ENCODE results near the gene SLC38A3. TPM values are rescaled to one million over a fixed set of nuclear protein-coding genes. Genes with fewer than 3 reads are reported as not detected.

SLC38A3 gene
- total and polyA plus RNA-seq, 9 of the 15 experiments (the other 6 are each of a cell fraction or from before 2014, with no cell fraction given) = 0.09 to 0.38 (median 0.16) TPM; not detected in 6

DNA sequence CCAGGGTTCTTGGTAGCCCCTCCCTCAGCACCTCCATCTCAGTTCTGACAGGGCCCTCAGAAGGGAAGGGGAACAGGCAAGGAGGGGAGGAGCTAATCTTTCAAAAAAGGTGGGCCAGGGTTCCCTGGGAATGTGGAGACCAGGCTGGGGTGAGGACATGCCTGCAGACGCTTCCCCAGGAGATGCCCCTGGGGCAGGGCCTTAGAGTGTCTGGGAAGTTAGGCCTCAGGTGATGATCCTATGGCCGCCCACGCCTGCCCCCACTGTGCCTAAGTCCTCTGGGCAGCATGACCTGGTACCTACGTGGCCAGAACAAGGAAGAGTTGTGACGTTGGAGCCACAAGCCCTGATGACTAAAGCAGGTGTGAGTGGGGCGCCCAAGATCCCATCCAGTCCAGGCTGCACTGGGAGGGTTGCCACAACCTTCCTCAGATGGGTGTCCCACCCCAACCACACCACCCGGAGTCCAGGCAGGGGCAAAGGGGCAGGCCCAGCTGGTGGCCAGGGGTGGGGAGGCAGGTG is 60.0 kb downstream of the SLC38A3 start:
- Histone ChIP-seq H3K9me3 (replicated peaks; ENCODE audit: control insufficient read depth, insufficient read depth, low read depth, low read length) (no peaks in the 10 kb centered on the region), H3K36me3 (ENCODE audit: control insufficient read depth, insufficient read depth, low read length) (no peaks in the 10 kb centered on the region), H2AFZ (ENCODE audit: low read depth, low read length) (no peak overlapping the region), H3K27ac (ENCODE audit: extremely low read depth, low read depth, low read length) (no peak overlapping the region; the same call in 2 of the 3 replicates), H3K4me1 (replicated peaks in 1 of 2; ENCODE audit: control insufficient read depth in 2 of 2, insufficient read depth in 2 of 2, low read length in 2 of 2) (peaks cover 6 to 50% of the 10 kb centered on the region in 2 experiments; a peak in 4 of 5 replicates), H3K9ac (ENCODE audit: insufficient read depth in 1 of 2, low read depth in 2 of 2, low read length in 2 of 2) (peak overlapping the region in 1 of 2 experiments; percentile 52; a peak in 2 of 4 replicates), H3K27me3 (ENCODE audit: control insufficient read depth in 2 of 2, insufficient read depth in 2 of 2, low read length in 2 of 2) (no peaks in the 10 kb centered on the region), H3K9me1 (ENCODE audit: control insufficient read depth, insufficient read depth, low read length) (no peaks in the 10 kb centered on the region), H3K4me3 (no peak overlapping the region), H3K4me2 (ENCODE audit: insufficient read depth, low read length) (no peak overlapping the region), H4K20me1 (replicated peaks; ENCODE audit: control insufficient read depth, insufficient read depth, low read length) (no peaks in the 10 kb centered on the region), H3K79me2 (ENCODE audit: control insufficient read depth, insufficient read depth, low read length) (peaks cover 3% of the 10 kb centered on the region; the same call in 1 of the 3 replicates)
- ATAC-seq = no peak
- DNase-seq (ENCODE audit: extremely low read depth in 1 of 4, low spot score in 3 of 4) = no peak
- BruUV-seq (replicated peaks) = no TSS peak
- TF ChIP-seq ARNT (IDR thresholded peaks at IDR 0.05) (no peak), HMGN3 (IDR thresholded peaks at IDR 0.05; ENCODE audit: borderline replicate concordance, extremely low read depth, insufficient read length, low read depth, low read length) (no peak), EGR1 (conservative IDR thresholded peaks at IDR 0.05) (no peak), ZNF707 (CRISPR knock-in tag; conservative IDR thresholded peaks at IDR 0.05) (no peak), LEF1 (IDR thresholded peaks at IDR 0.05) (no peak), CBX1 (IDR thresholded peaks at IDR 0.05; ENCODE audit: low read depth) (no peak), ZBTB7A (IDR thresholded peaks at IDR 0.05; ENCODE audit: borderline replicate concordance, control insufficient read depth, low read depth, low read length) (no peak), SMARCB1 (IDR thresholded peaks at IDR 0.05; ENCODE audit: insufficient read length, low read depth) (no peak)
- TF ChIP-seq, protein P1, sequence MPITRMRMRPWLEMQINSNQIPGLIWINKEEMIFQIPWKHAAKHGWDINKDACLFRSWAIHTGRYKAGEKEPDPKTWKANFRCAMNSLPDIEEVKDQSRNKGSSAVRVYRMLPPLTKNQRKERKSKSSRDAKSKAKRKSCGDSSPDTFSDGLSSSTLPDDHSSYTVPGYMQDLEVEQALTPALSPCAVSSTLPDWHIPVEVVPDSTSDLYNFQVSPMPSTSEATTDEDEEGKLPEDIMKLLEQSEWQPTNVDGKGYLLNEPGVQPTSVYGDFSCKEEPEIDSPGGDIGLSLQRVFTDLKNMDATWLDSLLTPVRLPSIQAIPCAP (CRISPR knock-in tag; IDR thresholded peaks at IDR 0.05; ENCODE audit: borderline replicate concordance) = no peak
- intact Hi-C loops (cut with micrococcal nuclease) = no loop called here
- CTCF ChIA-PET (ENCODE audit: low intra/inter-chr PET ratio) = no interaction called here
- 58% methylated on average over 6 of the region's 7 CpGs for WGBS (ENCODE audit: insufficient coverage, low coverage, missing lambda C conversion rate)
- in situ Hi-C loops (cut with MboI) = no loop called here
- FAIRE-seq = no peak
- POLR2A ChIA-PET = no interaction called here

Measured in K562 (cell line).